GM18505 (cell line): ENCODE measurements around the gene COL8A1.

ENCODE experiments used
- ATAC-seq: cut with Tn5 transposase; IDR thresholded peaks from one replicate; pipeline ENCODE4 v1.9.1; 2021; ENCODE audit not compliant: unreplicated experiment
- POLR2A ChIP-seq: IDR thresholded peaks from 4 replicates; pipeline ENCODE4 v1.6.1; 2011; ENCODE audit warnings: borderline replicate concordance; ENCODE audit not compliant: insufficient read depth, insufficient read length; ENCODE audit errors: extremely low read depth

COL8A1 gene

GRCh38 chr3:99645277-99646106, 7.1 kb downstream of the COL8A1 start:
- no peak for TF ChIP-seq POLR2A
- no peak for ATAC-seq

- TF ChIP-seq POLR2A, result no peak
- ATAC-seq, result no peak
Measured at GRCh38 chr3:99646107-99646435, 7.7 kb downstream of the COL8A1 start.

- no peak for ATAC-seq
- no peak for TF ChIP-seq POLR2A
Measured at GRCh38 chr3:99647081-99647480, 8.7 kb downstream of the COL8A1 start.

DNA sequence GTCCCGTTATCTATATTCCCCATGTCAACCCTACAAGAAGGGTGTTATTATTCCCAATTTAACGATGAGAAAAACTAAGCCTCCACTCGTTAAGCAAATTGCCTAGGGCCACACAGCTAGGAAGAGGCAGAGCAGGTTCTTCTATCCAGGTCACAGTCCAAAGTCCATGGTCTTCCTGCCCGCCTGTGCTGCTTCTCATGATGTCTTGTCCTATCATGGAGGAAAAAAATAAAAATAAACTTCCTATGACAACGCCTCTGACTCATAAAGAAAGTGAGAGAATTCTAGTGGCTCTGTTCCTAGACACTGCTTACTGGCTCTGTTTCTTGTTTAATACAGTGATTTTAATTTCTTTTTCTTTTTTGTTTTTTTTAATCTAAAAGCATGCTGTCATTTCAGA, 9.7 kb downstream of the COL8A1 start:
- ATAC-seq, result no peak
- TF ChIP-seq POLR2A, result no peak

GRCh38 chr3:99648516-99648915, 10.1 kb downstream of the COL8A1 start:
- TF ChIP-seq POLR2A, result no peak
- ATAC-seq, result no peak

GRCh38 chr3:99651531-99651930, 13.1 kb downstream of the COL8A1 start:
- ATAC-seq, result no peak
- TF ChIP-seq POLR2A, result no peak

DNA sequence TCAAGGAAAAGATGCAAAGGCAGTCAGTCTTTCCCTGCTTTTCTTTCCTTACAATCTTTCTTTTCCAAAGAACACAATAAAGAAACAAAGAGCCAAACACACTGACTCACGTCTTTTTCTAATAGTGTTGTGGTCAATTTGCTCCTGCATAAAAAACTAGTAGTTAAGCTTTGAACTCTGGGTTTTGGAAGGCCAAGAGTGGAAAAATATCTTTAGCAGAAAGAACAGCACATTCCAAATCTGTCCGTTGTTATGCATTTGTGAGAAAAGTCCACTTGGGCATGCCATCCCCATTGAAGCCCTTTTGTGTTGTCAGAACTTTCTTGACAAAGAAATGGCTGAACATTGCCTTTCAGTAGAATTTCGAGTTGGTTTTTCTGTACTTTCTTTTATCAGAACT, 18.2 kb downstream of the COL8A1 start:
- no peak for ATAC-seq
- no peak for TF ChIP-seq POLR2A

DNA sequence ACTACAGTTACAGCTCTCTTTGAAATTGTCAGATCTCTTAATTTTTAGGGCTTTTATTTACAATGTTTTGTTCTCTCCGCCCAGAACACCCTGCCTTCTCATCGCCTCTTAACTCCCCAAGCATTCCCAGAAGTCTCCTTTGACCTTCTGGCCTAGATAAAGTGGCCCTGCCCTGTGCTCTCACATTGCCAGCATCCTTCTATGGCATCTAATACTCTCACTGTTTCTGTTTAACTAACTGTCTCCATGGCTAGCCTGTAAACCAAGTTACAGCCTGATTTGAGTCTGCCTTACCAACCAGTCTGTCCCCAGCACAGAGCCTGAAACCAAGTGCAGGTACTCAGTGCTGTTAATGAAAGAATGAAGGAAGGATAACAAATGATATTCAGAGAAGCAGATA, 19.9 kb downstream of the COL8A1 start:
- TF ChIP-seq POLR2A, result no peak
- ATAC-seq, result no peak

DNA sequence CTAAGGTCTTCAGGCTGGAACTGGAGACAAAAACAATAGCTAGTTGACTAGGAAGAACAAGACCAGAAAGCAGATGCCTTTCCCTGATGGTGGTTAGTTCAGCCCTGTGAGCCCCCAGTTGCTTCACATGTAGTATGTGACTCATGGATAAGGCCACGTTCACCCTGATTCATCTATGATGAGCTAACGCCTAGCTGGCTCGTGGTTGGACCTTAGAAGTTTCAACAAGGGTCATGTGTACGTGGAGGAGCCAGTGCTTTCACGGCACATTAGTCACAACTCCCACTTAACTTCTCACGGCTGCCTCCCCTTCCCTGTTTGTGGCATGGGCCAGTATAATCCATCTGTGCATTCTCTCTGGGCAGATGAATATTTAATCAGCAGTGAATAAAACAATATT, 20.6 kb downstream of the COL8A1 start:
- no peak for TF ChIP-seq POLR2A
- ATAC-seq, result no peak

- TF ChIP-seq POLR2A, result no peak
- no peak for ATAC-seq
Measured at GRCh38 chr3:99659951-99660350, 21.6 kb downstream of the COL8A1 start.

GRCh38 chr3:99662838-99663570, 24.6 kb downstream of the COL8A1 start:
- no peak for TF ChIP-seq POLR2A
- ATAC-seq, result no peak

GRCh38 chr3:99663977-99664376, 25.6 kb downstream of the COL8A1 start:
- TF ChIP-seq POLR2A, result no peak
- no peak for ATAC-seq

GRCh38 chr3:99665017-99665416, 26.6 kb downstream of the COL8A1 start:
- no peak for TF ChIP-seq POLR2A
- ATAC-seq, result no peak

DNA sequence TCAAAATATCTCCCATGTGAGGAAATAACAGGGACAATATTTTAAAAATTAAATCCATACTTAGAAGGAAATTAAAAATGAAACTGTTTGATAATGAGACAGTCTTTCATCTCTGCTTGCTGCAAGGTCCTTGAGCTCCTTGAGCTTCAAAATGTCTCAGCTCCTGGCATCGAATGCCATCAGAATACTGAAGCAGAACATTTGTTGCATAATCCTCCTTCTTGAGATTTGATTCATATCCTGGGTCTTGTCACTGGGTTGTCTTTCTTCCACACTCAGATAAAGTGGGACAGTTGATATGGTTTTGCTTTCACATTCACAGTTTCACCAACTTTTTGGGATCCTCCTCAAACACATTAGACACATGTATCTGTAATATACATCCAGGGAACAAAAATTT, 27.8 kb downstream of the COL8A1 start:
- ATAC-seq, result no peak
- TF ChIP-seq POLR2A, result no peak
